Stimulated activated CD4-positive, alpha-beta T cell treated with anti-CD3 and anti-CD28 coated beads, Interleukin-2, amount 100 ng/mL, for 24 hours (primary cell): ENCODE measurements around the gene AAGAB.
"Not testable (repeated sequence)": the region's sequence is repeated elsewhere in the genome, so short reads cannot be mapped to it uniquely, and the experiment has no call there.

ENCODE experiments used
- DNase-seq, 2 donors: peaks; one replicate each; pipeline ENCODE4 v3.0.0-alpha.2; 2020

Gene AAGAB

GRCh38 chr15:67254238-67255175 lies at the start of gene AAGAB, which contains the start of gene IQCH:
Gene AAGAB, minus strand, starts transcription at chr15:67254661. Its CDS starts 30 bp downstream, at chr15:67254631.
Gene IQCH, plus strand, starts transcription at chr15:67254786. Its CDS starts 111 bp downstream, at chr15:67254897.
- DNase-seq, result peak; percentile 98 to 99

GRCh38 chr15:67303490-67304363 lies 49.3 kb upstream of the AAGAB start:
- peak in 1 of 2 donors; percentile 21 for DNase-seq

- no peak for DNase-seq
Measured at GRCh38 chr15:67300266-67301025, 46.0 kb upstream of the AAGAB start.

GRCh38 chr15:67296684-67297083 lies 42.2 kb upstream of the AAGAB start:
- DNase-seq, result no peak

GRCh38 chr15:67296188-67296587 lies 41.7 kb upstream of the AAGAB start:
- no peak for DNase-seq

GRCh38 chr15:67290319-67290718 lies 35.9 kb upstream of the AAGAB start:
- no peak for DNase-seq

GRCh38 chr15:67286400-67286799 lies 31.9 kb upstream of the AAGAB start:
- not testable (repeated sequence) for DNase-seq

GRCh38 chr15:67285625-67286024 lies 31.2 kb upstream of the AAGAB start:
- not testable (repeated sequence) for DNase-seq

GRCh38 chr15:67281714-67282113 lies 27.3 kb upstream of the AAGAB start:
- no peak for DNase-seq

GRCh38 chr15:67280217-67280616 lies 25.8 kb upstream of the AAGAB start:
- DNase-seq, result no peak

GRCh38 chr15:67276666-67277065 lies 22.2 kb upstream of the AAGAB start:
- DNase-seq, result no peak

GRCh38 chr15:67274236-67274635 lies 19.8 kb upstream of the AAGAB start:
- no peak for DNase-seq

- DNase-seq, result no peak
Measured at GRCh38 chr15:67267951-67268941, 13.8 kb upstream of the AAGAB start.

GRCh38 chr15:67267440-67267839 lies 13.0 kb upstream of the AAGAB start:
- DNase-seq, result no peak

GRCh38 chr15:67266870-67267269 lies 12.4 kb upstream of the AAGAB start:
- DNase-seq, result no peak

GRCh38 chr15:67259806-67260205 lies 5.3 kb upstream of the AAGAB start:
- DNase-seq, result no peak

GRCh38 chr15:67259379-67259778 lies 4.9 kb upstream of the AAGAB start:
- no peak for DNase-seq

- not testable (repeated sequence) for DNase-seq
Measured at GRCh38 chr15:67258412-67258811, 4.0 kb upstream of the AAGAB start.

GRCh38 chr15:67256051-67256450 lies 1.6 kb upstream of the AAGAB start:
- no peak for DNase-seq

GRCh38 chr15:67253549-67254237 lies 768 bp downstream of the AAGAB start:
- no peak for DNase-seq

GRCh38 chr15:67253101-67253500 lies 1.4 kb downstream of the AAGAB start:
- no peak for DNase-seq
